ENCODE data around the gene TP53BP2. TPM values are rescaled to one million over a fixed set of nuclear protein-coding genes. Genes with fewer than 3 reads are reported as not detected.
A peak's percentile ranks its signal among the peaks of the same experiment; 100 is the strongest.

Gene TP53BP2
- total RNA-seq, 1 donor from 2014 or later, result 59.2 TPM

GRCh38 chr1:223775054-223775453 is 70.7 kb downstream of the TP53BP2 start:
- no peak for TF ChIP-seq CTCF (IDR thresholded peaks at IDR 0.05; ENCODE audit: unreplicated experiment)
- no peak for DNase-seq (ENCODE audit: low spot score, unreplicated experiment)
- H3K4me3 Mint-ChIP-seq (ENCODE audit: low read depth), result no peak overlapping the region
- H3K27ac Mint-ChIP-seq, result no peak overlapping the region
- H3K9me3 Mint-ChIP-seq (ENCODE audit: low read depth), result no peaks in the 10 kb centered on the region
- no peaks in the 10 kb centered on the region for H3K27me3 Mint-ChIP-seq
- H3K36me3 Mint-ChIP-seq (ENCODE audit: insufficient read depth), result peaks cover 29% of the 10 kb centered on the region
- H3K4me1 Mint-ChIP-seq (ENCODE audit: low read depth), result peaks cover 37% of the 10 kb centered on the region

- H3K4me3 Mint-ChIP-seq (ENCODE audit: low read depth), result no peak overlapping the region
- H3K4me1 Mint-ChIP-seq (ENCODE audit: low read depth), result peaks cover 37% of the 10 kb centered on the region
- peaks cover 35% of the 10 kb centered on the region for H3K36me3 Mint-ChIP-seq (ENCODE audit: insufficient read depth)
- no peak for DNase-seq (ENCODE audit: low spot score, unreplicated experiment)
- no peak for TF ChIP-seq CTCF (IDR thresholded peaks at IDR 0.05; ENCODE audit: unreplicated experiment)
- peak overlapping the region; percentile 71 for H3K27ac Mint-ChIP-seq
- H3K9me3 Mint-ChIP-seq (ENCODE audit: low read depth), result peaks cover 3% of the 10 kb centered on the region
- no peaks in the 10 kb centered on the region for H3K27me3 Mint-ChIP-seq
These were observed 71.5 kb downstream of the TP53BP2 start for GRCh38 chr1:223774134-223774814.

GRCh38 chr1:223772771-223773160 is 73.0 kb downstream of the TP53BP2 start:
- H3K4me3 Mint-ChIP-seq (ENCODE audit: low read depth), result no peak overlapping the region
- peaks cover 37% of the 10 kb centered on the region for H3K4me1 Mint-ChIP-seq (ENCODE audit: low read depth)
- no peak for TF ChIP-seq CTCF (IDR thresholded peaks at IDR 0.05; ENCODE audit: unreplicated experiment)
- peaks cover 33% of the 10 kb centered on the region for H3K36me3 Mint-ChIP-seq (ENCODE audit: insufficient read depth)
- H3K27me3 Mint-ChIP-seq, result no peaks in the 10 kb centered on the region
- H3K9me3 Mint-ChIP-seq (ENCODE audit: low read depth), result peaks cover 3% of the 10 kb centered on the region
- DNase-seq (ENCODE audit: low spot score, unreplicated experiment), result no peak
- peak overlapping the region; percentile 81 for H3K27ac Mint-ChIP-seq

- no peak for TF ChIP-seq CTCF (IDR thresholded peaks at IDR 0.05; ENCODE audit: unreplicated experiment)
- Mint-ChIP-seq H3K4me3 (ENCODE audit: low read depth) (peak overlapping the region; percentile 22), H3K36me3 (ENCODE audit: insufficient read depth) (peaks cover 32% of the 10 kb centered on the region)
These were observed 73.7 kb downstream of the TP53BP2 start for GRCh38 chr1:223771814-223772770.

GRCh38 chr1:223771469-223771813 is 74.3 kb downstream of the TP53BP2 start:
- no peak overlapping the region for H3K4me3 Mint-ChIP-seq (ENCODE audit: low read depth)
- peak overlapping the region; percentile 96 for H3K27ac Mint-ChIP-seq
- H3K36me3 Mint-ChIP-seq (ENCODE audit: insufficient read depth), result peaks cover 29% of the 10 kb centered on the region
- DNase-seq (ENCODE audit: low spot score, unreplicated experiment), result no peak
- peaks cover 27% of the 10 kb centered on the region for H3K4me1 Mint-ChIP-seq (ENCODE audit: low read depth)
- peaks cover 3% of the 10 kb centered on the region for H3K9me3 Mint-ChIP-seq (ENCODE audit: low read depth)
- TF ChIP-seq CTCF (IDR thresholded peaks at IDR 0.05; ENCODE audit: unreplicated experiment), result no peak
- no peaks in the 10 kb centered on the region for H3K27me3 Mint-ChIP-seq

More at GRCh38 chr1:223771814-223772770, 73.7 kb downstream of the TP53BP2 start:
- no peaks in the 10 kb centered on the region for H3K27me3 Mint-ChIP-seq
- peaks cover 3% of the 10 kb centered on the region for H3K9me3 Mint-ChIP-seq (ENCODE audit: low read depth)
- DNase-seq (ENCODE audit: low spot score, unreplicated experiment), result no peak
- peak overlapping the region; percentile 96 for H3K27ac Mint-ChIP-seq
- peaks cover 33% of the 10 kb centered on the region for H3K4me1 Mint-ChIP-seq (ENCODE audit: low read depth)

All from progenitor cell of endocrine pancreas (in vitro differentiated cells).